HG03432 (cell line): ENCODE data around the gene HSD17B1.
"Not testable (repeated sequence)": the region's sequence is repeated elsewhere in the genome, so short reads cannot be mapped to it uniquely, and the experiment has no call there.

Source experiments
- ATAC-seq: cut with Tn5 transposase; IDR thresholded peaks from one replicate; pipeline ENCODE4 v1.9.1; 2021; ENCODE audit warnings: mild to moderate bottlenecking, moderate library complexity; ENCODE audit not compliant: unreplicated experiment

HSD17B1 gene

GRCh38 chr17:42545755-42546505, 6.8 kb upstream of the HSD17B1 start:
- ATAC-seq = not testable (repeated sequence)

- no peak for ATAC-seq
These were observed 5.7 kb upstream of the HSD17B1 start for GRCh38 chr17:42547001-42547461.

- no peak for ATAC-seq
These were observed 5.0 kb upstream of the HSD17B1 start for GRCh38 chr17:42547698-42548069.

GRCh38 chr17:42548070-42548837, 4.5 kb upstream of the HSD17B1 start:
- ATAC-seq = peak; percentile 65

- no peak for ATAC-seq
These were observed 3.5 kb upstream of the HSD17B1 start for GRCh38 chr17:42548993-42549755.

GRCh38 chr17:42553161-42553818, 567 bp downstream of the HSD17B1 start:
- ATAC-seq = no peak

GRCh38 chr17:42553866-42554249, 1.1 kb downstream of the HSD17B1 start:
- no peak for ATAC-seq

GRCh38 chr17:42554250-42555121, 1.8 kb downstream of the HSD17B1 start:
- peak; percentile 85 for ATAC-seq

- ATAC-seq = no peak
These were observed 2.4 kb downstream of the HSD17B1 start for GRCh38 chr17:42555122-42555622.

GRCh38 chr17:42555961-42556617, 3.4 kb downstream of the HSD17B1 start:
- not testable (repeated sequence) for ATAC-seq

GRCh38 chr17:42559075-42559474, 6.4 kb downstream of the HSD17B1 start:
- ATAC-seq = no peak

GRCh38 chr17:42560246-42560645, 7.5 kb downstream of the HSD17B1 start:
- ATAC-seq = no peak

- peak; percentile 50 for ATAC-seq
These were observed 9.2 kb downstream of the HSD17B1 start, which contains the start of gene COASY for GRCh38 chr17:42561897-42562387. COASY (plus strand) TSS chr17:42562148; CDS start chr17:42562623, 475 bp downstream.

GRCh38 chr17:42562388-42563142, 9.8 kb downstream of the HSD17B1 start:
- ATAC-seq = no peak

- ATAC-seq = no peak
These were observed 10.4 kb downstream of the HSD17B1 start for GRCh38 chr17:42563143-42563509.

- no peak for ATAC-seq
These were observed 10.8 kb downstream of the HSD17B1 start for GRCh38 chr17:42563543-42563942.

GRCh38 chr17:42563950-42564349, 11.2 kb downstream of the HSD17B1 start:
- no peak for ATAC-seq

GRCh38 chr17:42564815-42565522, 12.2 kb downstream of the HSD17B1 start:
- ATAC-seq = no peak
